ENCODE results near the gene LINGO1.

Gene LINGO1

GRCh38 chr15:77656294-77656693, 23.6 kb upstream of the LINGO1 start:
- DNase-seq = no peak

GRCh38 chr15:77654975-77655374, 22.3 kb upstream of the LINGO1 start:
- no peak for DNase-seq

GRCh38 chr15:77653832-77654480, 21.2 kb upstream of the LINGO1 start:
- no peak for DNase-seq

GRCh38 chr15:77650265-77650664, 17.6 kb upstream of the LINGO1 start:
- DNase-seq = no peak

DNA sequence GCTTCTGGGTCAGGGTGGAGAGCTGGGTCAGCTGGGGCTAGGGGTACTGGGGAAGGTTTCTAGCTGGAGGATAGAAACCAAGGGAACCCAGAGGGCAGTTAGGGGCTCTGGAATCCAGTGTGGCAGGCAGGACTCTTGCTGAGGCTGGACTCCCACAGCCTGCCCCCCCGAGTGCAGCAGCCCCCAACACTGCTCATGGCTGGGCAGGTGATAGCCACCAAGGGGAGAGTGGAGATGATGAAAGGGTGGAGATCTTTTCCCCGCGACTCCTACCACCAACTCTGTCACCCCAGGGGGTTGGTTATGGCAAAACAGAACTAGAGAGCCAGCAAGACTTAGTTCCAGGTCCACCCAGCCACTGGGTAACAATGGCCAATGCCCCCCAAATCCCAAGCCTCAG, 16.9 kb upstream of the LINGO1 start:
- no peak for DNase-seq

DNA sequence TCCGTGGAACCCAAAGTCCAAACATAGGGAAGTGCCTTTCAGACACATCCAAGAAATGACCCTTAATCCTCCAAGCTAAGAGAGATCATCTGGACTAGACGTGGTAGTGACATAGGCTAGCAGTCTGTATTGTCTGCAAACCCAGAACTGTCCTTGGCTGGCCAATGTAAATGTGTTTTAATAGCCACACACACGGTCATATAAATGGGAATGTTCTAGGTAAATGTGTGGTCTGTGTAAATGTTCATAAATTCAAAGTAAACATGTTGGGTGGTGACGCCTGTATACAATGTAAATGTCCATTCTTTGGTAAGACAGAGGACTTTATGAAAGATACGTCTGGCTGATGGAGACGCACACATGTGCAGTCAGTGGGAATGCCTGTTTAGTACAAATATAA, 16.3 kb upstream of the LINGO1 start:
- DNase-seq = no peak

- no peak for DNase-seq
These were observed 15.2 kb upstream of the LINGO1 start for GRCh38 chr15:77647961-77648360.

DNA sequence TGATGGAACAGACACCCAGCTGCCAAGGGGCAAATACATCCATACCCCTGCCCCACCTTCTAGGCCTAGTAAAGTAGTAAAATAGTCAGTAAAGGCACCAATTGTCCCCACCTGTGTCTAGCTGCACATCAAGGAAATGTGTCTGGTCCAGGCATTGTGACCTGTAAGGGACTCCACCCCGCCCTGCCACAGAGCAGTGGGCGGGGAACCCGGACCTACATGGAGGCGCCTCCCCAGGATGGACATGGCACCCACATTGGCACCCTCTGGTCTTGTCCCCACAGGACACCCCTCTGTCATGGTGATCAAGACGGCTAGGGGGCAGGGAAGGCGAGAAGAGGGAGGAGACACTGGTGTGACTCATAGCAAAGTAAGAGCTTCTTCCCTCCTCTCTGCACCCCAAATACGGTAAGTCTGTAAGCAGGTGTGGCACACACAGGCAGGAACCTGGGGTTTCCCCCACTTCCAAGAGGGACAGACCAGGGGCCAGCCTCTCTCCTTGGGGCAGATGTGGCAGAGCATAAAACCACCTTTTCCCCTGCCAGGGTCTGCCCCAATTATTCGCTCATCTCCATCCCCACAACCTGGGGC, 13.5 kb upstream of the LINGO1 start:
- no peak for DNase-seq

DNA sequence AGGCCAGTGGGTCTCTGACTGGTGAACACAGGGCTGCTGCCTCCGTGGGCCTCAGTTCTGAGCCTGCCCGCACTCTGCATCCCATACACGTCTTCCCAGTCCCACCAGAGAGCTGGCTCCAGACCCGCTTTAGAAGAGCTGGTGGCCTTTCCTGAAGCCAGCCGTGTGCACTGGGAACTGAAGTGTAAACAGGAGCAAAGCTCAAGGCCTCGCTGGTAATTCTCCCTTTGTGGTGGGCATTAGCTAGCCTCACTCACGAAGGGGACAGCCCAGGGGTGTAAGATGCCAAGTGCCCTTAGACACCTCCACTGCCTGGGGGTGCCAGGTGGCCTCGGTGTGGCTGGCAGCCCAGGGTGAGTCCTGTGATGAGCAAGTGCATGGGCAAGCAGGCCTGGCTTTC, 12.9 kb upstream of the LINGO1 start:
- no peak for DNase-seq

- DNase-seq = no peak
These were observed 12.0 kb upstream of the LINGO1 start for GRCh38 chr15:77644543-77645247.

DNA sequence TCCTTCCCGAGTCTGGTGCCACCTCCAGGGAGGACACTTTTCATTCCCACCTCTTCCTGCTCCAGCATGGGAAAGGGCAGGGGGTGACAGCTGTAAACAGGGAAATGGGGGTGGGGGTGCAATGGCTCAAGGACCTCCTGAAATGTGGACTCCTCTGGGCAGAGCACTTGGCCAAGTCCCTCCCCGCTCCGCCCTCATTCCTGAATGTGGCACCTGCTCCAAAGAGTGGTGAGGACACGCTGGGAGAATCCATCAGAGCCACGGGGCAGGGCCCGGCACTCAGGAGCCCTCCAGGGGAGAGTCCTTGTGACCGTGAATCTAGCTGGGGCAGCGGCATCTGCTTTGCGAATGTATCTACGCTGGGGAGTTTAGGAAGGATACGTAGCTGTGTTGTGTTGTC, 11.1 kb upstream of the LINGO1 start:
- DNase-seq = no peak

DNA sequence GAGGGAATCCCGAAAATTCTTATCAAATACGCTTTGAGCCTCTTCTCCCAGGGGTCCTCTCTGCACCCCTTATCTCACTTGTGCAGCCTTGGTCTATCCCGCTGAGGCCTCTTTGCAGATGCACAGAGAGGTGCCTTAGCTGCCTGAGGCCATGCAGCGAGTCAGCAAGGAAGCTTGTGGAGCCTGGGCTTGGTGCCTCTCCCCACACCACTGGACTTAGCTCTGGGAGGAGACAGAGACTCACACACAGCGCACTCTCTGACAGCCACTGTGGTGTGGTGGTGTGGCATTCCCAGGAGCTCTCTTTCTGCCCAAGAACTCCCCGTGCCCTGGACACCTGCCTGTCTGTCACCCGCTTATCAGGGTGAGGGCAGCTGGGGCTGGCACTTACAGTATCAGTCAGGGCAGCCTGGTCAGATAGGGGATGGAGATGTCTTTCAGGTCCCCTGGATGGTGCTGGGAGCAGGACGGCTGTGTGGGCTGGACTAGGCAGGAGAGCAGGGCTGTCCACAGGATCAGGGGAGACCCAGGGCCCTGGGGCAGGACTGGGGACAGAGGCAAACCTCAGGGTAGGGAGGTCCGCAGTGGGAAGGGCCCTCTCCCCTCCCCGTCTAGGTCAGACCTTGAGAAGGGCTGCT, 10.2 kb upstream of the LINGO1 start:
- no peak for DNase-seq

DNA sequence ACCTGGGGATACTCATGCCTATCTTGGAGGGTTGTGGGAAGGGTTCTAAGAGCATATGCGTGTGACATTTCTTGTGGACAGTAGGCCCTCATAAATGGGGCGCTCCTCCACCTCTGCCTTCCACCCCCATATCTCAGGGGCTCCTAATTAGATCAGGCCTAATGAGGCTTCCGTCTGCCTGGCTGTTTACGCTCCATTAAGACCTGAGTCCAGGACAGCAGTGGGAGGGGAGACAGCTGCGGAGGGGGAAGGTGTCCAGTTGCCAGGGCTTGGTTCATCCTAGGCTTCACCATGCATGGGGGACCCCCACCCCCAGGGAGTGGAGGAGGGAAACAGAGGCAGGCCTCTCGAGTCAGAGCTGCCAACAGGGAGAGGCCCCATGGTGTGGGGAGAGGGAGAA, 9.3 kb upstream of the LINGO1 start:
- no peak for DNase-seq

DNA sequence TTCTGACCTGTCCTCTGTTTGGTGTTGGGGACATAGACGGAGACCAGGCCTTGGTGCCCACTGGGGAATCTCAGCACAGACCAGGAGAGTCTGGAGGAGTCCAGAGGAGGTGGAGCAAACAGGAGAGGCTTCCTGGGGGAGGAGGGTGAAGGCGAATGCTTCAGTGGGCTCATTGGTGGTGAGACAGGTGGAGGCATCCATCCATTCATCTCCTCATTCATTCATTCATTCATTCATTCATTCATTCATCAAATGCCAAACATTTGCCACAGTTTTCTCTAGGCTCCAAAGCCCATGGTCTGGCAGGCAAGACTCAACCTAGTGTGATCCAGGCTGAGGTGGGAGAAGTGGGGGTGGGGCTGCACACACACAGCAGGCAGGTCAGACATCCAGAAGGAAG, 7.9 kb upstream of the LINGO1 start:
- DNase-seq = no peak

GRCh38 chr15:77639431-77639830, 6.7 kb upstream of the LINGO1 start:
- DNase-seq = no peak

- DNase-seq = no peak
These were observed 5.4 kb upstream of the LINGO1 start for GRCh38 chr15:77637851-77638692.

- DNase-seq = no peak
These were observed 3.5 kb upstream of the LINGO1 start for GRCh38 chr15:77636209-77636608.

GRCh38 chr15:77634266-77634962, 1.7 kb upstream of the LINGO1 start:
- DNase-seq = peak in 3 of 5 experiments; percentile 18 to 58 (median 49)

- no peak for DNase-seq
These were observed 1.2 kb upstream of the LINGO1 start for GRCh38 chr15:77633913-77634265.

GRCh38 chr15:77633134-77633912, 611 bp upstream of the LINGO1 start:
- peak in 3 of 5 experiments; percentile 22 to 43 (median 28) for DNase-seq

- DNase-seq = no peak
These were observed 773 bp downstream of the LINGO1 start for GRCh38 chr15:77631745-77632533.
